HG03520 (cell line): ENCODE results near the gene FAM156B.
A peak's percentile ranks its signal among the peaks of the same experiment; 100 is the strongest.
"Not testable (repeated sequence)": the region's sequence is repeated elsewhere in the genome, so short reads cannot be mapped to it uniquely, and the experiment has no call there.

Experiments
- ATAC-seq: cut with Tn5 transposase; IDR thresholded peaks from one replicate; pipeline ENCODE4 v1.9.1; 2021; ENCODE audit warnings: mild to moderate bottlenecking, moderate library complexity; ENCODE audit not compliant: unreplicated experiment

FAM156B gene, protein sequence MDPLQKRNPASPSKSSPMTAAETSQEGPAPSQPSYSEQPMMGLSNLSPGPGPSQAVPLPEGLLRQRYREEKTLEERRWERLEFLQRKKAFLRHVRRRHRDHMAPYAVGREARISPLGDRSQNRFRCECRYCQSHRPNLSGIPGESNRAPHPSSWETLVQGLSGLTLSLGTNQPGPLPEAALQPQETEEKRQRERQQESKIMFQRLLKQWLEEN

DNA sequence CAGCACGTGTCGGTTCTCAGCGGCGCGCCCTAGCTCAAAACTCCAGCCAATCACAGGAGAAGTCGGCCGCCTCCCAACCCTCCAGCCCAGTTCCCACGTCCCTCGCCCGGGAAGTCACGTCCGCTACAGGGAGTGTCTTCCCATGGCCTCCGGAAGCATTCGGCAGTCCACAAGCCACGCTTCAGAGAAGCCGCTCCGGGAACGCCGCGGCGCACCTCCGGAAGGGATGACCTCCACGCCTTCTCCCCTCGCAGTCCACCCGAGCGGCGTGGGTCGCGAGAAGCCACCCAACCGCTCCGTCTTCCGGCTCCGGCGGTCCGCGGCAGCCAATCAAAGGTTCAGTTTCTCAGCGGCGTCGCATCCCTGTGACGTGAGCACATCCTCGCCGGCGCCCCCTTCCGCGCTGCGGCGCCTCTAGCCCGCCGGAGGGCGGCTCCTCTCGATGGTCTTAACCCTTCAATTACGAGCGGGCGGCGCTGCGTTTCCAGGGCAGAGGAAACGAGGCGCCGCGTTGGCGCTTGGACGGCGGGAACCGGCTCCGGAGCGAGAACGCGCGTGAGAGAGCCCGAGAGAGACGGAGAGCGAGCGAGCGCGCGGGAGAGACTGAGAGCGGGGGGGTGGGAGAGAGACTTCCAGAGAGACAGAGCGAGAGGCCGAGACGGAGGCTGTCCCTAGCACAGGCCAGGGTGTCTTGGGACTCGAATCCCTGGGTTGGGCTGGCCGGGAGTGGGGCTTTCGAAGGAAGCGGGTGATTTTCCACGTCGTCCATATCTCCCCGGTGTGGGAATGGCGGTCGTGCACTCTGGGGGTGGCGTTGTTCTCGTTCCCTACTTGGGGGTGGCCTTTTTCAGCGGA lies at the start of gene FAM156B:
TSS of gene FAM156B (plus strand) at position 476 of the 855 bp plus-strand sequence. CDS start 9,896 bp downstream, outside the sequence.
- peak; percentile 86 for ATAC-seq

DNA sequence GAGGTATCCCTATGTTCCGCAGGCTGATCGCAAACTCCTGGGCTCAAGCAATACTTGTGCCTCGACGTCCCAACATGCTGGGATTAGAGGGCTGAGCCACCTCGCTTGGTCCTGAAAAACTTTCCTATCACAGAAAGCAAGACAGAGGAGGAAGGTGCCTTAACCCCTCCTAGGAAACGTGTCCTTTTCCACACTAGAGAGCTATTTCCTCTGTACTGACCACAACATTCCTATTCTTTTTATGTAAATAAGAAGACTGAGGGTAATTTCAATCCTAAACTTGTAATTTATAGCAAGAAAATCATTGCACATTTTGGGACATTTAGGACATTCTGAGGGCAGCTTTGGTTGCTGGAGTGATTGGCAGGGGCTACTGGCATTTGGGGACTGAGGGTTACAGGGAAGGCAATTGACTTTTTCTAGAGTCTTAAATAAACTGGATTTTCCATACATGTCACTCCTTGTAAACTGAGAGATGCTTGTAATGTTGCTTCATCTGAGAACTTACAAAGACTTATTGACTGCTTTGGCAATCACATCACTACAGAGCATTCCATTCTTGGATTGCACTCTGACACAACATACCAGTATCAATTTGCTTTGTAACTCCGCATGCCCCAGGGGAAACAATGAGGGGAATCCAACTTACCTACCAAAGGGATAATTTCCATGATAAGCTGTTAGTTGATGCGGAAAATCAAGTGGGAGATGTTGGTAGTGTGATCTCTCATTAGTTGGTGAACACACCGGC lies 44.8 kb upstream of the FAM156B start:
- ATAC-seq: no peak

DNA sequence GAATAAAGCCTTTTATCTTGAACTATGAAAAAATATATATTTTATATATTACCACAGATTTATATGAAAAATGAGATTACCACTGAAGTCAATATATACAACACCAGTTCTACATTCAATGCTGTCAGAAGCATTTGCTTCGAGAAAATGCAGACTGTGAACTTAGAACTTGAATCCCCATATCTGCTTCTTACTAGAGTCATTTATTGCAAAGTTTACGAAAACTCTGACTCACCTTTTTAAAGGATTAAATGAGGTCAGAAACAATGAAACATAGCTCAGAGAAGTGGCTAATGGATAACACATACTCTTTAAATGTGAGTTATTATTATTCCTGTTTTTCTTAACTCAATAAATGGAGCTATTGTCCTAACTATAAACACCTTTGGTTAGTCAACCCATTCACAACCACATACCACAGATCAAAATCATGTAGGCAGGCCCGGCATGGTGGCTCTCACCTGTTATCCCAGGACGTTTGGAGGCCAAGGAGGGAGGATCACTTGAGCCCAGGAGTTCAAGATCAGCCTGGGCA lies 40.1 kb upstream of the FAM156B start:
- not testable (repeated sequence) for ATAC-seq

DNA sequence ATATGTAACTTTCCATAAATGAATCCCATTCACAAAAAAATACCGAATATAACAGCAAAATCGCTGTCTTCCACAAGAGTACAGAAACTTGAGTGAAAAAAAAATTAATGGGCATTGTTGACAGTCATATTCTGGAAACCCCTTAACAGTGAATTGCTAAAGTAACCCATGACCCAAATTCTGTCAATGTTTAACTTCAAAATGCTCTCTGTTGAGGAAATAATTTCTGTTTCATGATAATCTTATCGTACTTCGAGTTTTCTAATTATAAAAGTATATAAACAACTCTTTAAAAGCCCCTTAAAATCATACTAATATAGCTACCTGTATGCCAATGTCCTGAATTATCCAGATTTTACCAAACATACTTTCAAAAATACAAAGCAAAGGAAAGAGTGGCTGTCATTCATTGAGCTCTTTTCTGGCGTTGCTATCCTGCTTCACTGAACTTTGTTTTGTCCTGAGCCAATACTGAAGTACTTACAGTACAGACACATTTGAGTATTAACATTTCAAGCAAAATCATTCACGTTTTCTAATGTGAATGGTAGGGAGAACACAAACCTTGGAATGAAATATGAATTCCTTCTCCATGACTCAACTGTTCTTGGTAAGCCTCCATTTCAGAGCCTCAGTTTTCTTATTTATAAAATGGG lies 31.7 kb upstream of the FAM156B start:
- ATAC-seq: no peak

DNA sequence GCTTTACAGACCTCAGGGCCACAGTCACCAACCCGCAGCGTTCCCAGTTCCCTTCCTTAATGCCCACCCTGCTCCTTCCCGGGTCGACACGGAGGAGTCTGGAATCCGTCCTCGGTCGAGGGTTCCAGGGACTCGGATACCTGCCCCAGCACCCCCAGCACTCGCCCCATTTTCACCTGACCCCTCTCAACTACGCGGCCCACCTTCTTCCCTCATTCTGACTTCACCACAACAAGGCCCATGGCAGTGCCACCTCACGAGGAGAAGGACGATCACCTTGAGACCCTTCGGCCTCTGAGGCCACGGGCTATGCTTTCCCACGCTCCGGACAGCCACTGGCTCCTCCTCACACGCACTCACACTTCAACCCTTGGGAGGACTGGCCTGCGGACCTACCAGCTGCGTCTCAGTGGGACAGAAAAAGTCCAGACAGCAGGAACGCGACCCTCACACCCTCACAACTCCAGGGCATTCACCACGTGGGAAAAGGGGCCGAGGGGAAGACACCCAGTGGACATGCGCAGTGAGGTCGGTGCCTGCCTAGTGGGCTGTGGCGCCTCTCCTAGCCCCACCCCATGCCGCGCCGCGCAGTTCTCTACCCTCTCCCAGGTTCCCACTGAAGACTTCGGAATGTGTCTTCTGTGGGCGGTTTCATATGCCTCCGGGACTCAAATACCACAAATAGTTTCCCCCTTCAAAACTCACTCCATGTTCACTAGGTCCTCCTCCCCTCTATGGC lies 29.4 kb upstream of the FAM156B start, which contains the start of gene XAGE3:
TSS of gene XAGE3 (minus strand) at position 474 of the 739 bp plus-strand sequence. CDS start 950 bp downstream, outside the sequence.
- ATAC-seq: no peak

DNA sequence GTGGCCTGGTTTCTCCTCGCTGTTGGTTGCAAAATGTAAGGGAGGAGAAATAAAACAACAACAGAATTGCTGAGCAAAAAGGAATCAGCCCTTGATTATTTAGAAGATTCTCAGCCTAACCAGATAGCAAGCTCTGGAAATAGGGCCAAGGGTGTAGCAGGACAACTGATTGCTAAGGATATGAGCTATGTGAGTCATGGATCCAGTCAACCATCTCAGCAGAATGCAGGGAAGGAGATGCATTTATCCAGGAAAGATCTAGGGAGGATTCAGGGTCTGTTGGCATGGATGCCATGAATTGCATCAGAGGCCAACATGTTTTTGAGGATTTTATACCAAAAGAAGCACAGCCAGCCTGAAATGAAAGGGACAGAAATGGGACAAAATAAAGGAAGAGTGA lies 27.1 kb upstream of the FAM156B start:
- ATAC-seq: no peak

DNA sequence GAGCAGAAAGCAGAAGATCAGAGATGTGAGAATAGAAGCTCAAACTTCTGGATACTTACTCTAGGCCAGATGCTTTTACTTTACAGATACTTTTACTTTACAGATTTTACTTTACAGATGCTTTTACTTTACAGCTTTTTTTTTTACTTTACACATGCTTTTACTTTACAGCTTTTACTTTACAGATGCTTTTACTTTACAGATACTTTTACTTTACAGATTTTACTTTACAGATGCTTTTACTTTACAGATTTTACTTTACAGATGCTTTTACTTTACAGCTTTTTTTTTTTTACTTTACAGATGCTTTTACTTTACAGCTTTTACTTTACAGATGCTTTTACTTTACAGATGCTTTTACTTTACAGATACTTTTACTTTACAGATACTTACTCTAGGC lies 23.3 kb upstream of the FAM156B start:
- not testable (repeated sequence) for ATAC-seq

DNA sequence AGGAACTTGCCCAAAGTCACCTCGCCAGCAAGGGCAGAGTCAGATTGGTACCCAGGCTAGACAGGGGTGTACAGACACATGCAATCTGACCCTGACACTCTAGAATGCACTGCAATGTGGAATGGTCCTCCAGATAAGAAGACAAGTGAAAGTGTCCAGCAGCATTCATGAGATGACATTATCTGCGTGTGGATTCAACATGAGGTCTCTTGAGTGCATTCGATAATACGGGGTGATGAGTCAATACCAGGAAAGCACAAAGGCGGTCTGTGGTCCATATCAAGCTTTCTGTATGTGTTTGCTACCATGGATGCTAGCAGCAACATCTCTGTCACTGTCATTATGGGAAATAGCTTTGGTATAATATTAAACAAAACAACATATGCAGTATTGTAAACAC lies 22.5 kb upstream of the FAM156B start:
- ATAC-seq: no peak

DNA sequence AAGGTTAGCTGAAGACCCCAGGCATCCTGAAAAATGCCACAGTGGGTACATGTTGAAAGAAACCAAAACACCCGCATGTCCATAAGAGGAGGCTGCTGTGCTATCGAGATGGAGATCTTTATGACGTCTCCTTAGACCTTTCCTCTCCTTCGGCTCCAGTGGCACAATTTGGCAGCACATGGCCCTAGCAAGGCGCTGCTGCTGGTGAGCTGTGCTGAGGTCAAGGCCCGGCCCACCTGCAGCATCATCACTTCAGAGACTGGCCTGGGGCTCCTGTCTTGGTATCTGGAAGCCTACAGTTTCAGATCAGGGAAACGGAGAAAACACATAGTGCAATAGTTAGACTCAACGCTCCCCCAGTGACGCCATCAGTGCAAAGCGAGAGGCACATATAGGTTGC lies 21.7 kb upstream of the FAM156B start:
- not testable (repeated sequence) for ATAC-seq

DNA sequence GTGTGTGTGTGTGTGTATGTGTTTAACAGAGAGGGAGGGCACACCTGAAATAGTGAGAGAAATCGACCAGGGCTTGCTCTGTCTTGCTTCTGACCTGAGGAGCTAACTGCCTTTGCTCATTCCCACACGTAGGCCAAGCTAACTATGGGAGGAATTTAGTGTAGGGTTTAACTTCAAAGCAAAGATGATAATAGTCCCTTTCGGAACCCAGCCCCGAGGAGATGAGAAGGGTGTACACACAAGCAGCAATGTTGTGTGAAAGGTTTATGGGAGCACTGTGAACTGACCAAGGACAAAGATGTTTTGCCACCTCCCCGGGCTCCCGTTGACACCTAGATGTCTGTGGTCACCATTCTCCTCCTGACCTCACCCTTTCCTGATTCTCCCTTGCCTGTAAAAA lies 20.7 kb upstream of the FAM156B start:
- ATAC-seq: not testable (repeated sequence)

DNA sequence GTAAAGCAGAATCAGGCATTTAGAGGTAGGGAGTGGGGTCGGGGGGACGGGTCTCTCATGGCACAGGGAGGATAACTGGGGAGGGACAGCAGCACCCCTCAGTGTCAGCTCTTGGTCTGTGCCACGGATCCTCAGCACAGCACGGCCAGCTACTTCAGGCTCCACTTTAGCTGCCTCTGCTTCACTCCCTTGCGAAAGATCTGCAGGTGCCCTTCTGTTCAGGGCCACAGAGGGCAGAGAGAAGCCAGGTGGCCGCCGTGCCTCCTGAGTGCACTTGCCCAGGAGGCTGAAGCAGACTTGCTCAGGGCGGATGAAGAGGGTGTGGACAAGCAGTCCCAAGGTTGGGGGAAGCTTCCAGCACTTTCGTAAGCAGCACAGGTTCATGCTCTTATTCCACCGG lies 9.7 kb upstream of the FAM156B start:
- ATAC-seq: not testable (repeated sequence)

DNA sequence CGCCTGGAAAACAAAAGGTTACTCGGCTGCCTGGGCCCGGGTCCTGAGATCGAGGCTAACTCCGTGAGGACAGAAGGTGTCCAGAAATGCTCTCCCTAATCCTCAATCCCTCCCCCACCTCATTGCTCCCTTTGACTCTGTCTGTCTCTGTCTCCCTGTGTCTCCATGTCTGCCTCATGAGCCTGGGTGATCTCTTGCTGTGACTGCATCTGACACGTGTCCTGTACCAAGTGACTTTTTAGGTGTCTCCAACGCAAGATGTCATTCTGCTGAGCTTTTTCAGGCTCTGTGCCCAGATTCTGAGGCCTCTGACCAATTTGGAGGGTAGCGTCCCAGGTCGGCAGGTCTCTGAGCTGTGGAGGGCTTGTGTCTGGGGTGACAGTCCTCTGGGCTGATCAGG lies 9.0 kb upstream of the FAM156B start:
- not testable (repeated sequence) for ATAC-seq

DNA sequence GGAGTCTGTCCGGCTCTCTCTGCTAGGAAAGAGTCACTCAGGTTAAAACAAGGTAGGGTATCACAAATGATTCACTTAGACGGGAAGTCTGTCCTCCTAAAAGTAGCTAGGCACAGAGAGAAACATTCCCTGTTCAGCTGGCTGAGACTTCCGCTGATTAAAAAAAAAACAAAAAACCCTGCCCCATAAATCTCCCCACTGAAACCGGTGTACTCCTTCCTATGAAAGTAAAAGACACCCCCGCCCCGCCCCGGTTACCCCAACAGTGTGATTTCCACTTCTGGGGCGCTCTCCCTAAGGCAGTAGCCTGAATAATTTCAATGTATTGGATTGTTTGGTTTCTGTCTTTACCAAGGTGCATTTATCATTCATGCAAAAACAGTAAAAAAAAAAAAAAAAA lies 692 bp upstream of the FAM156B start:
- peak; percentile 8 for ATAC-seq

DNA sequence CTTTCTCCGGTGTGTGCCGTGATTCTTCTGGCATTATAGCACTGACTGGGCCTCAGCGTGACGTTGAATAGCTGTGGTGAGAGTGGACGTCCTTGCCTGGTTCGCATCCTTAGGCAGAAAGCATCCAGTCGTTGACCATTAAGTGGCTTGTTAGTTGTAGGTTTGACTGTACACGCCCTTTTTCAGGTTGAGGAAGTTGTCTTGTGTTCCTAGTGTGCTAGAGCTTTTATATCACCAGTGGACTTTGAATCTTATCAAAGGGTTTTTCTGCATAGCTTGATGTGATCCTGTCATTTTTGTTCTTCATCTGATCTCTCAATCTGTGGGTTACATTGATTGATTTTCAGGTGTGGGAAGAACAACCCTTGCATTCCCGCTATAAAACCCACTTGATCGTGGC lies 8.4 kb downstream of the FAM156B start:
- ATAC-seq: not testable (repeated sequence)

DNA sequence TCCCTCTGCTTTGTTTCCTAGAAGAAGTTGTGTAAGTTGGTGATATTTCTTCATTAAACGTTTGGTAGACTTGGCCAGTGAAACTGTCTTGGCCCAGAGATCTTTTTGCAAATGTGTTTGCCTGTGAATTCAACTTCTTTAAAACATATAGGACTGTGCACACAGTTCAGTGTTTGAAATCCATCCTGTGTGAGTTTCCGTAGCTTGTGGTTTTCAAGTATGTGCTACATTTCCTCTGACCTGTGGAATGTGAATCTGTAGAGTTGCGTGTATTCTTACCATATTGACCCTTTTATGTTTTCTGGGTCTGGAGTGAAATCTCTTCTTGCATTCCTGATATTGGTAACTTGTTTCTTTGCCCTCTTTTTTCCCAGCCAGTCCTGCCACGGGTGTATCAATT lies 8.9 kb downstream of the FAM156B start:
- not testable (repeated sequence) for ATAC-seq

DNA sequence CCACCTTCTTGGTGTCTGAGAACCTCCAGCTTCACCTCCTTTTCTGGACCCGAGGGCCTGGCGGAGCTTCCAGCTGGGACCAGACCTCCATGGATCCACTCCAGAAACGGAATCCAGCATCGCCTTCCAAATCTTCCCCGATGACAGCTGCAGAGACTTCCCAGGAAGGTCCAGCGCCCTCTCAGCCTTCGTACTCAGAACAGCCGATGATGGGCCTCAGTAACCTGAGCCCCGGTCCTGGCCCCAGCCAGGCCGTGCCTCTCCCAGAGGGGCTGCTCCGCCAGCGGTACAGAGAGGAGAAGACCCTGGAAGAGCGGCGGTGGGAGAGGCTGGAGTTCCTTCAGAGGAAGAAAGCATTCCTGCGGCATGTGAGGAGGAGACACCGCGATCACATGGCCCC lies 10.0 kb downstream of the FAM156B start:
- not testable (repeated sequence) for ATAC-seq

DNA sequence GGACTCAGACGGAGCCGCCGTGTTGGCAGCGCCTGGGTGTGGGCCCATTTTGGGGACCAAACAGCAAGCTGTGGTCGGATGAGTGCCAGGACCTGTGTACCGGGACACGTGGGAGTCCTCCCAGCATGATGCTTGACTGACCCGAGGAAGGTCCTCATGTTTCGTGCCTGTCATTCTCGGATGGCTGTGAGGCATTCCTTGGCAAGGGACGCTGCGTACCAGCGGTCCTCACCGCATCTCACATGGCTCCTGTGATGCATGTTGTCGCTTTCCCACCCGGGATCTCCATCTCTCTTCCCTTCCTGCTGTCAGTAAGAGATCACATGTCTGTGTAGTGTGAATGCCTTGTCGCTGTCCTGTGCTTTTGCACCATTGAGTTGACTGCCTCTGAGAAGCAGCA lies 10.8 kb downstream of the FAM156B start:
- ATAC-seq: not testable (repeated sequence)

DNA sequence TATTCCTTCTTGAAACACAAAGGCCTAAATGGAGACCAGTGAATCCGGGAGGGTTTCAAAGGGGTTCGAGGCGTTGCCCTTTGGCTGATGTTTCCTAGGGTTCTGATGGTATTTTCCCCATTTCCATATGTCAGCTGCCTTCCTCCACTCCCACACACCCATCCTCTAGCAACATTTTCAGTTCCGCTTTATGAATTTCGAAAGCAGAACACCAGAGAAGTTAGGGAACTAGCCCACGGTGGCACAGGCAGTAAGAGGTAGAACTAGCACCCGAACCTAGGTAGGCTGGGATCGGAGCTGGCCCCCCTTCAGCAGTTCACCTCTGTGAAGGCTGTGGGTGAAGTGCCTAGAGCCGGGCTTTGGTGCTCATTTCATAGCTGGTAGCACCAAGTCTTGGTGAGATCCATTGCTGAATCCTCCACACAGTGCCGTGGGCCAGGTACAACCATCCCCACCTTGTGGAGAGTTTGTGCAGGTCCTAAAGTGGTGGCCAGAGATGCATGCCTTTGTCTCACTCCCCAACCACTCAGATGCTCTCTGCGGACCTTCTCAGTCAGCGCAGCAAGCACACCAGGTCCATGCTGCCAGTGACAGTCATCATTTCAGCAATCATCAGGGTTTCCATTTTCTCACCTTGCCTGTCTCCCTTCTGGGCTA lies 12.3 kb downstream of the FAM156B start:
- not testable (repeated sequence) for ATAC-seq

DNA sequence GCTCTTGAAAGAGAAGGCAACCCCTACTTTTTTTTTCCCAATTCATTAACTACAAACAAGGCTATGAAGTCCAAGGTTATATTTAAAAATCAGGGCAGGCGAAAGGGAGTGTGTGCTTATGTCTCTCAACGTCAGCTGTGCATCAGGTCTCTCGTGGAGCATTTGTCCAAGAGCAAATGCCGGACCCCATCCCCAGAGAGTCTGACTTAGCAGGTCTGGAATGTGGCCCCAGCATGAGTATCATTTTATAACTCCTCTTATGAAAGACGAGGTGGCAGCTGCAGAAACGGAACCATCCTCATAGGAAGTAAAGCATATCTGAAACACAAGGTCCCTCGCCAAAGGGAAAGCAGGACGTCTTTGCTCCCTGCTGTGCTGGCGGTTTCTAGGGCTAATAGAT lies 16.6 kb downstream of the FAM156B start:
- ATAC-seq: not testable (repeated sequence)
